Neural cell (in vitro differentiated cells): ENCODE data around the gene ANKRD55.

Experiments
- EZH2 ChIP-seq: fragments of 200-600, 300-800 bp; shearing (Covaris generic), sonication (generic); IDR thresholded peaks from 2 replicates; pipeline ENCODE4 v1.6.1; 2014; ENCODE audit warnings: antibody characterized with exemption, low read length, borderline replicate concordance, mild to moderate bottlenecking; ENCODE audit not compliant: insufficient read depth, poor library complexity, severe bottlenecking
- POLR2AphosphoS5 ChIP-seq: IDR thresholded peaks from 2 replicates; pipeline ENCODE4 v1.6.1; 2012
- RAD21 ChIP-seq: fragments of 450-650 bp; conservative IDR thresholded peaks from 2 replicates; pipeline ENCODE4 v1.6.1; 2014; ENCODE audit warnings: antibody characterized with exemption, mild to moderate bottlenecking, moderate library complexity
- SMC3 ChIP-seq: fragments of 450-650 bp; conservative IDR thresholded peaks from 2 replicates; pipeline ENCODE4 v1.6.1; 2014; ENCODE audit warnings: antibody characterized with exemption, mild to moderate bottlenecking, moderate library complexity; ENCODE audit not compliant: poor library complexity
- TF ChIP-seq, protein P1 (sequence below): fragments of 450-650 bp; IDR thresholded peaks from 2 replicates; pipeline ENCODE4 v1.5.1; 2014; ENCODE audit warnings: antibody characterized with exemption, mild to moderate bottlenecking, moderate library complexity; ENCODE audit not compliant: poor library complexity, severe bottlenecking

GRCh38 chr5:56230576-56230975 lies 2.6 kb downstream of the ANKRD55 start:
- no peak for TF ChIP-seq RAD21
- TF ChIP-seq, protein P1, sequence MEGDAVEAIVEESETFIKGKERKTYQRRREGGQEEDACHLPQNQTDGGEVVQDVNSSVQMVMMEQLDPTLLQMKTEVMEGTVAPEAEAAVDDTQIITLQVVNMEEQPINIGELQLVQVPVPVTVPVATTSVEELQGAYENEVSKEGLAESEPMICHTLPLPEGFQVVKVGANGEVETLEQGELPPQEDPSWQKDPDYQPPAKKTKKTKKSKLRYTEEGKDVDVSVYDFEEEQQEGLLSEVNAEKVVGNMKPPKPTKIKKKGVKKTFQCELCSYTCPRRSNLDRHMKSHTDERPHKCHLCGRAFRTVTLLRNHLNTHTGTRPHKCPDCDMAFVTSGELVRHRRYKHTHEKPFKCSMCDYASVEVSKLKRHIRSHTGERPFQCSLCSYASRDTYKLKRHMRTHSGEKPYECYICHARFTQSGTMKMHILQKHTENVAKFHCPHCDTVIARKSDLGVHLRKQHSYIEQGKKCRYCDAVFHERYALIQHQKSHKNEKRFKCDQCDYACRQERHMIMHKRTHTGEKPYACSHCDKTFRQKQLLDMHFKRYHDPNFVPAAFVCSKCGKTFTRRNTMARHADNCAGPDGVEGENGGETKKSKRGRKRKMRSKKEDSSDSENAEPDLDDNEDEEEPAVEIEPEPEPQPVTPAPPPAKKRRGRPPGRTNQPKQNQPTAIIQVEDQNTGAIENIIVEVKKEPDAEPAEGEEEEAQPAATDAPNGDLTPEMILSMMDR, result no peak
- no peak for TF ChIP-seq POLR2AphosphoS5
- no peak for TF ChIP-seq SMC3
- no peak for TF ChIP-seq EZH2
